CD4-positive, alpha-beta T cell treated with Interleukin-12 subunit alpha and Interleukin-12 subunit beta, for 1 hour (primary cell): ENCODE results near the gene EXOC4.
"Not testable (repeated sequence)": the region's sequence is repeated elsewhere in the genome, so short reads cannot be mapped to it uniquely, and the experiment has no call there.

ENCODE experiments used
- DNase-seq: peaks from one replicate; pipeline ENCODE4 v3.0.0-alpha.2; 2020

The EXOC4 gene

GRCh38 chr7:133252858-133253518 lies at the start of gene EXOC4:
EXOC4 (plus strand) TSS chr7:133253078.
- peak; percentile 98 for DNase-seq

- no peak for DNase-seq
Observed at GRCh38 chr7:133203490-133203889, 49.4 kb upstream of the EXOC4 start.

- no peak for DNase-seq
Observed at GRCh38 chr7:133207687-133208086, 45.2 kb upstream of the EXOC4 start.

- not testable (repeated sequence) for DNase-seq
Observed at GRCh38 chr7:133210817-133211216, 42.1 kb upstream of the EXOC4 start.

DNA sequence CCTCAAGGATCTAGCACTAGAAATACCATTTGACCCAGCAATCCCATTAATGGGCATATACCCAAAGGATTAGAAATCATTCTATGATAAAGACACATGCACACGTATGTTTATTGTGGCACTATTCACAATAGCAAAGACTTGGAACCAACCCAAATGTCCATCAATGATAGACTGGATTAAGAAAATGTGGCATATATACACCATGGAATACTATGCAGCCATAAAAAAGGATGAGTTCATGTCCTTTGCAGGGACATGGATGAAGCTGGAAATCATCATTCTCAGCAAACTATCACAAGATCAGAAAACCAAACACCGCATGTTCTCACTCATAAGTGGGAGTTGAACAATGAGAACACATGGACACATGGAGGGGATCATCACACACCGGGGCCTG lies 39.1 kb upstream of the EXOC4 start:
- not testable (repeated sequence) for DNase-seq

GRCh38 chr7:133217773-133218172 lies 35.1 kb upstream of the EXOC4 start:
- no peak for DNase-seq

DNA sequence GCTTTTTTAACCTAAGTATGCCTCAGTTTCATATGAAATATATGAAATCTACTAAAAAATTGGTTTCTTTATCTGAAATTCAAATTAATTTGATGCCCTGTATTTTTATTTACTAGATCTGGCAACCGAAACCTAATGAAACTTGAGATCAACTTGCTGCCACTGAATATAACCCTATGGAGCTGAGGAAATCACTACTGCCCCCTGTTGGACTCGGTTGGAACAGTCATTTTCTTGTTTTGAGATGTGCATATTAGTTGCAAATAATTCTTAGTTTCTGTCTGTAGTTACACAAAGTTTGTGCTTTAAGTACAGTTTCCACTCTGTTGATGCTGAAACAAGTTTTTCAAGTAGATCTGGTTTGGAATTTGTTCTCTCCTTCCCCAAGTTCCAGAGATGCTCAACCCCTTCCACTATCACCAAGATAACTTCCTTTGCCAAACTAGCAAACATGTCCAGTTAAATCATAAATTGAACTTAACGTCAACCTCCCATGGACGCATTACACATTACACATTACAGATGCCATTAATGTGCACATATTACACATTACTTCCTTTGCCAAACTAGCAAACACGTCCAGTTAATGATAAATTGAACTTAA lies 22.2 kb upstream of the EXOC4 start:
- peak; percentile 51 for DNase-seq

GRCh38 chr7:133233142-133233541 lies 19.7 kb upstream of the EXOC4 start:
- DNase-seq, result no peak

GRCh38 chr7:133234961-133235875 lies 17.7 kb upstream of the EXOC4 start:
- DNase-seq, result no peak

DNA sequence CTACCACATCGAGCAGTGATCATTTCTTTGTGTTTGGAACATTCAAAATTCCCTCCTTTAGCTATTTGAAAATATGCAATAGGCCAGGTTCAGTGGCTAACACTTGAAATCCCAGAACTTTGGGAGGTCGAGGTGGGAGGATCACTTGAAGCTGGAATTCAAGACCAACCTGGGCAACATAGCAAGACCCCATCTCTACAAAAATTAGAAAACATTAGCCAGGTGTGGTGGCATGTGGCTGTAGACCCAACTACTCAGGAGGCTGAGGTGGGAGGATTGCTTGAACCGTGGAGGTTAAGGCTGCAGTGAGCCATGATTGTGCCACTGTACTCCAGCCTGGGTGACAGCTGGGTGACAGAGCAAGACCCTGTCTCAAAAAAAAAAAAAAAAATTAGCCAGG lies 15.3 kb upstream of the EXOC4 start:
- no peak for DNase-seq

GRCh38 chr7:133240302-133240701 lies 12.6 kb upstream of the EXOC4 start:
- no peak for DNase-seq

- DNase-seq, result no peak
Observed at GRCh38 chr7:133246558-133246957, 6.3 kb upstream of the EXOC4 start.

- DNase-seq, result no peak
Observed at GRCh38 chr7:133248901-133249300, 4.0 kb upstream of the EXOC4 start.

GRCh38 chr7:133252506-133252857 lies 396 bp upstream of the EXOC4 start:
- no peak for DNase-seq

- DNase-seq, result peak; percentile 21
Observed at GRCh38 chr7:133253519-133253875, 619 bp downstream of the EXOC4 start.

DNA sequence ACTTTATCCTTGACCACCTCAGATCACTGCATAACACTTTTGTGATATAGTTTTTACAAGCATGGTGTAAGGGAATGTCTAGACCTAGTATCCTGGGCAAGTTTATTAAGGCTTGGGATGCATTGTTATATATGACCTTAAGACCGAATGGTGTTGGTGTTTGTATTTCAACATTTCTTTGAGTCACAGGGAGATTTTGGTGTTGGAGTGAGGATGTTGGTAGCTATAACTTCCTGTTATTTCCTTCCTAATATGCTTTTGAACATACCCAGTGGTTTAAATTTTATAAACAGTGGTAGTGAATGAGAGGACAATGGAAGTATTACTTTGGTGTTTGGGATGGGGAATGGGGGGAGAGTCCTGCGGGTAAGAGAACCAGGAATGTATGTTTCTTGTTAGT lies 2.6 kb downstream of the EXOC4 start:
- no peak for DNase-seq

DNA sequence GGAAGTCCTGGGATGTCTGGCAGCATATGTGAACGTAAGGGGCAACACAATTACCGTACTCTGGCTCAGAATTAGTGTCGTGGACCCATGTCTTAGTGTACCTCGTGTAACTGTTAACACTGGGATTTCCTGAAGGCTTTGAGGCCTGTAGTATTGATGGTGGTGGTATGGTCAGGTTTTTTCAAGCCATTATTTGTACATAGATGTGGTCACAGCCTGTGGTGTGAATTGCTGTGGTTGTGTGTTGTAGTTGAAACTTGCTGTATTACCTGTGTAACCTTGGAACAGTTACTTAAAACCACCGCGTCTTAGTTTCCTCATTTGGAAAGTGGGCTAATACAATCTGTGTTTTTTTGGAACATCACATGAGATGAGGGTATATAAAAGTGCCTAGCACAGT lies 5.3 kb downstream of the EXOC4 start:
- no peak for DNase-seq

GRCh38 chr7:133265821-133266220 lies 12.9 kb downstream of the EXOC4 start:
- DNase-seq, result no peak

DNA sequence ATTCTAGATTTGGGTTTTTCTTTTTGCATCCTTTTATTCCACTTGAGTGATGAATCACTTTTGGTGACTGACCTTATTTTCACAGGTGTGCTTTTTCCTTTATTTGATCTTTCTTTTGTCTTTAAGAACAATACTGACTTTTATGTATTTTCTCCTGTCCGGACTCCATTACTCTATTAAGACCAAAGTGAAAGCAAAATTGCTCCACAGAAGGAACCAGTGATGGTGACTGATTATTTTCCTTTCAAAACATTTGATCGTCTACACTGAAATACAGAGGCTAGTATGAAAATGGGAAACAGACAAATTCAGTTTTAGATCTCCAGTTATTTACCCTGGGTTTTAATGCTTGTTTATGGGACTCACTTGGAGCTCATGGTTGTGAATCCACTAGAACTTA lies 15.5 kb downstream of the EXOC4 start:
- no peak for DNase-seq

DNA sequence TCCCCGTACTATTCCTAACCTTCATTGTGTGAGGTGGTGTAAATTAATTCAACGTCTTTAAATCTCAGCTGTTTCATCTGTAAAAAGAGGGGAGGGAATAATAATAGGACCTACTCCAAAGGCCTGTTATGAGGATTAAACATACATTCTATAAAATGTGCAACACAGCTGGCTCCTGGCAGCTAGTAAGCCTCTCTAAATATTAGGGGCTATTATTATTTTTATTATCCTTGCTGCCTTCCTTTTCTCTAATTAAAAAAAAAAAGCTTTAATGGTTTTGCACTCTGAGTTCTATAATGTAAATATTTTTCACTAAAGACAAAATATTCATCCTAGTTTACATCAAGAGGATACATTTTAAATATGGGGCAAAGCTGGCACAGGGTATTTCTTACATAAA lies 19.5 kb downstream of the EXOC4 start:
- DNase-seq, result no peak

DNA sequence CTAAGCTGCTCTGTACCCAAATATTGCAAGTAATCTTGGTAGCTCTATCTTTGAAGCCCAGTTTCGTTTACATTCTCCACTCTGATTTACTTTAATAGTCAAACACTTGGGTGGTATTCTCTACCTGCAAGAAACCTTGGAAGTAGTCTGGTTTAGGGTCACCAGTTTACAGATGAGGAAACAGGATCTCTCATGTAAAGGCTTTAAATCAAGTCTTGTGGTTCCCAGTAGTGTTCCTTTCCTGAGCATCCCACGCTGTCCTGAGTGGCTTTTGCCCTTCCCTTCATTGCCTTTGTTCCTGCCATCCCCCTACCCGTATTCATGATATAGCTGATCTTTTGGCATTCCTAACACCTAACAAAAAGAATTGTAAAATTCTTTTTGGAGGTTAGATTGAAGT lies 20.3 kb downstream of the EXOC4 start:
- no peak for DNase-seq

- DNase-seq, result no peak
Observed at GRCh38 chr7:133274265-133274664, 21.4 kb downstream of the EXOC4 start.

- no peak for DNase-seq
Observed at GRCh38 chr7:133275008-133275407, 22.1 kb downstream of the EXOC4 start.

DNA sequence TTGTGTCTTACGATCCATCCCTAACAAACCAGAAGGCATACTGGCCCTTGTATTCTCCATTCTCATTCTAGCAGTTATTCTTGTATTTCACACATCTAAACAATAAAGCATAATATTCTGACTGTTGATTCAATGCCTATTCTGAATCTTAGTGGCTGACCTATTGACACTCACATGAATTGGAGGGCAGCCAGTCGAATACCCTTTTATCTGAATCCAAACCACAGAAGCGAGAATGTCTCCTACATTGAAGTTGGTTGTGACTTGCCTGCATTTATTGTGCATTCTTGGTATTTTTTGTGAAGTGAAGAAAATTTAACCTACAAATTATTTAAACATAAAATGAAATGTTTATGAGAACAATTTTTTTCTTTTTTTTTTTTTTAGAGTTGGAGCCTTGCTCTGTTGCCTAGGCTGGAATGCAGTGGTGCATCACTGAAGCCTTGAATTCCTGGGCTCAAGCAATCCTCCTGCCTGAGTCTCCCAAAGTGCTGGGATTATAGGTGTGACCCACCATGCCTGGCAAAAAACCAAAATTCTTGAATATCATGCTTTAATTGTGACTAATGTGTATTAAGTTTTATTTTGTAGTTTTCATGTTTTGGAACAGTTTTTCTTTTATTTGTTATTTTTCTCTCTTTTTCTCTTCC lies 22.7 kb downstream of the EXOC4 start:
- DNase-seq, result no peak
